Measurements from ENCODE around the gene DUOXA1. TPM values are rescaled to one million over a fixed set of nuclear protein-coding genes. Genes with fewer than 3 reads are reported as not detected.

The DUOXA1 gene
- polyA plus RNA-seq, 1 of the 3 experiments (the other 2 are of a cell fraction), result 0.02 TPM

GRCh38 chr15:45130291-45131000 lies 767 bp upstream of the DUOXA1 start:
- H3K9me2 ChIP-seq, result no peaks in the 10 kb centered on the region
- H3K4me2 ChIP-seq, result no peak overlapping the region
- peaks cover 0 to 15% of the 10 kb centered on the region in 2 experiments; a peak in 1 of 4 replicates for H3K4me1 ChIP-seq (ENCODE audit: control insufficient read depth in 1 of 2, insufficient read depth in 2 of 2, low read depth in 1 of 2, low read length in 1 of 2)
- no peak overlapping the region for H3K4me3 ChIP-seq (ENCODE audit: low read depth in 2 of 2, low read length in 1 of 2)
- H3K9ac ChIP-seq, result no peak overlapping the region
- H3K9me3 ChIP-seq, result no peaks in the 10 kb centered on the region
- H4K20me1 ChIP-seq (ENCODE audit: insufficient read depth), result no peaks in the 10 kb centered on the region
- no peaks in the 10 kb centered on the region for H3K79me2 ChIP-seq (ENCODE audit: insufficient read depth)
- DNase-seq, result no peak
- H3F3A ChIP-seq (replicated peaks; ENCODE audit: insufficient read depth), result no peaks in the 10 kb centered on the region
- POLR2A ChIA-PET, result no interaction called here
- no peaks in the 10 kb centered on the region for H3K36me3 ChIP-seq (replicated peaks in 1 of 2; ENCODE audit: control insufficient read depth in 1 of 2, insufficient read depth in 2 of 2, low read length in 1 of 2)
- CTCF ChIA-PET, result interaction anchor here (0.6 to 6.0 kb wide), 7 partner anchors 9 to 327 kb away, joined by 3 to 52 read pairs (median 5); partner anchors contain the start of genes DUOX2 and DUOXA2
- H2AFZ ChIP-seq (ENCODE audit: low read depth), result no peak overlapping the region
- TF ChIP-seq RFX5 (IDR thresholded peaks at IDR 0.05; ENCODE audit: low read length), result no peak
- no peak for TF ChIP-seq RAD21 (IDR thresholded peaks at IDR 0.05; ENCODE audit: low read length)
- no peak for TF ChIP-seq FOXM1 (IDR thresholded peaks at IDR 0.05; ENCODE audit: low read depth)
- no peak for TF ChIP-seq USF1 (IDR thresholded peaks at IDR 0.05; ENCODE audit: borderline replicate concordance, low read depth)
- no peak for TF ChIP-seq EP300 (IDR thresholded peaks at IDR 0.05; ENCODE audit: borderline replicate concordance in 1 of 2, low read depth in 1 of 2, low read length in 1 of 2)
- TF ChIP-seq TAF1 (IDR thresholded peaks at IDR 0.05; ENCODE audit: borderline replicate concordance, low read depth, low read length), result no peak
- TF ChIP-seq MEF2A (IDR thresholded peaks at IDR 0.05; ENCODE audit: borderline replicate concordance, low read depth), result no peak
- TF ChIP-seq RXRA (IDR thresholded peaks at IDR 0.05; ENCODE audit: borderline replicate concordance, low read depth), result no peak
- no peak for TF ChIP-seq MAX (IDR thresholded peaks at IDR 0.05; ENCODE audit: low read depth)
- TF ChIP-seq RCOR1 (IDR thresholded peaks at IDR 0.05; ENCODE audit: low read length), result no peak
- no peak for TF ChIP-seq EZH2phosphoT487 (IDR thresholded peaks at IDR 0.05; ENCODE audit: borderline replicate concordance, low read depth)
- no peak for TF ChIP-seq PBX3 (IDR thresholded peaks at IDR 0.05)
- no peak for TF ChIP-seq USF2 (IDR thresholded peaks at IDR 0.05; ENCODE audit: borderline replicate concordance, low read depth, low read length)
- no peak for TF ChIP-seq GATA2 (CRISPR knock-in tag; IDR thresholded peaks at IDR 0.05)
- TF ChIP-seq MXI1 (IDR thresholded peaks at IDR 0.05; ENCODE audit: low read depth, low read length), result no peak
- TF ChIP-seq REST (IDR thresholded peaks at IDR 0.05; ENCODE audit: low read depth, low read length), result no peak
- TF ChIP-seq TEAD4 (IDR thresholded peaks at IDR 0.05; ENCODE audit: borderline replicate concordance, insufficient read depth), result no peak
- no peak for TF ChIP-seq GABPA (IDR thresholded peaks at IDR 0.05; ENCODE audit: low read depth)
- no peak for TF ChIP-seq POLR2AphosphoS5 (IDR thresholded peaks at IDR 0.05; ENCODE audit: low read depth, low read length)
- no peak for TF ChIP-seq CTCF (IDR thresholded peaks at IDR 0.05)
- H3K27ac ChIP-seq (ENCODE audit: low read depth in 2 of 2, low read length in 1 of 2), result no peak overlapping the region
- WGBS (ENCODE audit: low lambda C conversion rate), result 88% methylated on average over 7 of the region's 7 CpGs
- no peaks in the 10 kb centered on the region; the same call in 1 of the 2 replicates for H3K27me3 ChIP-seq (ENCODE audit: insufficient read depth)
